Upper lobe of left lung (tissue), 4 donors: ENCODE measurements around the gene CD14.

Source experiments
- CTCF ChIP-seq, 6 experiments: fragments of 450-650 bp in 4 of 6; fragments of 200-600 bp in 2 of 6; sonication (generic) in 2 of 6; IDR thresholded peaks; one replicate each; pipeline ENCODE4 v1.5.1; 2016 to 2019; ENCODE audit warnings: antibody characterized with exemption in 6 of 6
- POLR2A ChIP-seq, 4 donors: fragments of 450-650 bp; IDR thresholded peaks; one replicate each; pipeline ENCODE4 v1.5.1; 2016 to 2017; ENCODE audit warnings: antibody characterized with exemption in 4 of 4, mild to moderate bottlenecking in 2 of 4

DNA sequence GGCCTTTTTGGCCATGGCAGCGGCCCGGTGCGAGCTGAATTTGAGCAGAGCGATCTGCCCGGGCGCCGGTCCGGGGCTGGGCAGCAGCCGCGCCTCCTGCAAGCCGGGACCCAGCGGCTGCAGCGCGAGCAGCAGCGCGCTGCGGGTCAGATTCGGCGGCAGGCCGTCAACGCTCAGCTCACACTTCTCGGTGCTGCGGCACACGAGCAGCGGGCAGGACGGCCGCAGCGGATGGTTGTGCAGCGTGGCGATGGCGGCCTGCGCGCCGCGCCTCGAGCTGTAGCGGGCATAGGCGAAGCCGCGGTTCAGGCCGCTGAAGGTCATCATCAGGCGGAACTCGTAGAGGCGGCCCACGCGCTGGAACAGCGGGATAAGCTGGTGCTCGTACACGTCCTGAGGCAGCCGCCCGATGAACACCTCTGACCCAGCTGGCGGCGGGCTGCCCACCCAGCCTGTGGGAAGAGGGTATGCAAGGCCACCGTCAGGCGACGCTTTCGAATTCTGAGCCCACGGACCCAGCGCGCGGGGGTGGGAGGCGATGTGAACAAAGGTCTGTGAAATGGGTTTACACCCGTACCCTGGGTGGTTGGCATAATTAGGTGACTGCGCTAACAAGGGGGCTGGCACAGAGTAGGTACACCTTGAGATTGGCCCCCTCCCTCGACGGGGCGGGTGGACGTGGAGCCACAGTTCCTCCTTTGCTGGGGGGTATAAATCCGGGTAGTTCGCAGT is 39.6 kb upstream of the CD14 start:
- TF ChIP-seq CTCF (IDR thresholded peaks at IDR 0.05) = no peak
- no peak for TF ChIP-seq POLR2A (IDR thresholded peaks at IDR 0.05)
